ENCODE data around the gene CD5L.

Gene CD5L

DNA sequence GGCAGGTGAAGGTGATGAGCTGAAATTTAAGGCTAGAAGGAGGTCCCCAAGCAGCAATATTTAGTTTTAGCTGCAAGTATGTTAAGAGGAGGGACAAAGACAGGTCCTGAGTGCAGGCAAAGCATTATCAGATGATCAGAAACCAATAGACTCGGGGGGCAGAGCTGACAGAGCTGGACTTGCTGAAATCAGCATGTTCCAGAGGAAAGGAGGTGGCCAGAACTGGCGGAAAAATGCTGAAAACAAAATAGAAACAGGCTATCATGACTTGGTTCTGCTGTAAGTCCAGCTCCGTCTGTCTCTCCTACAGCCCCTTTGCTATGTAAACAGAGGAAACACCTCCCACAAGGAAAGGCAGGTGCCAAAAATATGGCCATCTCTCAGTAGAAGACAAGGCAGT lies at the start of gene CD5L:
Gene CD5L, minus strand, starts transcription at position 101 of the 400 bp plus-strand sequence. CDS start 107 bp downstream, outside the sequence.
- DNase-seq (ENCODE audit: low read depth): no peak

DNA sequence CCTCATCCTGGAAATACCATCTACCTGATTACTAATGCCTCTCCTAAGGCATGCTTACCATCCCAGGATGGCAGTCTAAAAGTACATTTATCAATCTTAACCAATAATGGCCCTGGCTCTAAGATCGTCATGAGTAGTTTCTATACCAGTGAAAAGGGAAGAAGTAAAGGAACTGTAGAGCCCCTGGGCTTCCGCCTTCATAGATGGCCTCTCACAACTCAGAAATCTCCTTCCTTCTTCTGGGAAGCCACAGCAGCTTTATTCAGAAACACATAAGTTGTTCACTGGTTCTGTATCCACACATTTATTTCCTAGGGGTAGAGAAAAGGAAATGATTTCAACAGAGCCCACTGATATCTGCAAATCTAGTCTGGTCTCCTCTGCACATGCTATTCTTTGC lies 41.0 kb upstream of the CD5L start:
- DNase-seq (ENCODE audit: low read depth): no peak

DNA sequence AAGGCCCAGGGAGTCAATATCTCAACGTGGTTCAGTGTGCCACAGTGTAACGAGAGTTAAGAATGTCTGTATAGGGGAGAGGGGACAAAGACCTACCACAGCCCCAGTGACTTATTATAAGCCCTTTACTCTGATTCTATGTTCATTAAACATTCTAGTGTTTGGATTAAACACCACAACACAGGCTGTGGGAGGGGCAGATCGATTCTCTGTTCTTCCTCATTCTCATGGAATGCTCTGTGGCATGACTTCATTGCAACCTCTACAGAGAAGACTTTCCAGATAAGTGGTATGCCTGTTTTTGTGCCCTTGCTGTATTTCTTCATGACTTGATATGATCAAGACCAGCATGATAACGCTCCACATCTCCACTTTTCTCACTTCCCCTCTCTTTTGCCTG lies 39.0 kb upstream of the CD5L start:
- DNase-seq (ENCODE audit: low read depth): no peak

DNA sequence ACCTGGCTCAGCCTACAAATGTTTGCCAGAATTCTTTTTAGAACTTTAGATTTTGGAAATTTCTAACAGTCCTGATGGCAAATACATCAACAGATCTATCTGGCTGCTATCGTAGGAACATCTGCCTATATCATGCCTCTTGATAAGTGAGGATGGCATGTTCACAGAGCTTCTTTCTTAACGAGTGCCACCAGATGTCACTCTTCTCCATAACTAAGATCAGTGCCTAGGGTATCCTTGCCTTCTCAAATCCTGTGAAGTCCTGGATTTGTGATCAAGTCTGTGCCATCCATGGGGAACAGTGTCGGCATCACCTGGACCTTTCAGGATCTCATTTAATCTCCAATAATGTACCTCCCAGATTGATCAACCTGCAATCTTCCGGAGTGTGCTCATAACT lies 36.5 kb upstream of the CD5L start:
- no peak for DNase-seq (ENCODE audit: low read depth)

DNA sequence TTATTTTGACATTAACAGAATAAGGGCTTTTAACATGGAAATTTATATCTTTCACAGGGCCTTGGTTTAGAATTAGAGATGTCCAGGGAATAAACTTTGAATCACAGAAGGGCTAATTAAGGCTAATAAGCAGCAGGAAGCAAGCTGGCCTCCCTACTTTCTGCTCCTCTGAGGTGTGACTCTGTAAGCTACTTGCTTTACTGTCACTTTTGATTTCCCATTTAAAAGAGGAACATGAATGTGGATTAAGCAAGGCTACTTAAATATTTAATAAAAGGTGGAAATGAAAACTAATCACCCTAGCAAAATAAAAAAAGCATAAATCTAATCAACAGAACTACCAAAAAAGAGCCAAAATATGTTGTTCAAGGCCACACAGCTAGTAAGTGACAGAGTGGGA lies 28.9 kb upstream of the CD5L start:
- DNase-seq (ENCODE audit: low read depth): no peak

DNA sequence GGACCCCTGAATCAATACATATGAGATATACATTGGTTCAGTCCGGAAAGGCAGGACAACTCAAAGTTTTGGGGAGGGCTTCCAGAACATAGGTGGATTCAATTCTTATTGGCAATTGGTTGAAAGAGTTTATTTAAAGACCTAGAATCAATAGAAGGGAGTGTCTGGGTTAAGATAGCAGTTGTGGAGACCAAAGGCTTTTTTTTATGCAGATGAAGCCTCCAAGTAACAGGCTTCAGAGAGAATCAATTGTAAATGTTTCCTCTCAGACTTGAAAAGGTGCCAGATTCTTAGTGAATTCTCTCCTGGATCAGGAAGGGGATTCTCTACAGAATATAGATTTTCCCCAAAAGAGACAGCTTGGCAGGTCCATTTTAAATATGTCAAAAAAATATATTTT lies 27.0 kb upstream of the CD5L start:
- DNase-seq (ENCODE audit: low read depth): no peak

DNA sequence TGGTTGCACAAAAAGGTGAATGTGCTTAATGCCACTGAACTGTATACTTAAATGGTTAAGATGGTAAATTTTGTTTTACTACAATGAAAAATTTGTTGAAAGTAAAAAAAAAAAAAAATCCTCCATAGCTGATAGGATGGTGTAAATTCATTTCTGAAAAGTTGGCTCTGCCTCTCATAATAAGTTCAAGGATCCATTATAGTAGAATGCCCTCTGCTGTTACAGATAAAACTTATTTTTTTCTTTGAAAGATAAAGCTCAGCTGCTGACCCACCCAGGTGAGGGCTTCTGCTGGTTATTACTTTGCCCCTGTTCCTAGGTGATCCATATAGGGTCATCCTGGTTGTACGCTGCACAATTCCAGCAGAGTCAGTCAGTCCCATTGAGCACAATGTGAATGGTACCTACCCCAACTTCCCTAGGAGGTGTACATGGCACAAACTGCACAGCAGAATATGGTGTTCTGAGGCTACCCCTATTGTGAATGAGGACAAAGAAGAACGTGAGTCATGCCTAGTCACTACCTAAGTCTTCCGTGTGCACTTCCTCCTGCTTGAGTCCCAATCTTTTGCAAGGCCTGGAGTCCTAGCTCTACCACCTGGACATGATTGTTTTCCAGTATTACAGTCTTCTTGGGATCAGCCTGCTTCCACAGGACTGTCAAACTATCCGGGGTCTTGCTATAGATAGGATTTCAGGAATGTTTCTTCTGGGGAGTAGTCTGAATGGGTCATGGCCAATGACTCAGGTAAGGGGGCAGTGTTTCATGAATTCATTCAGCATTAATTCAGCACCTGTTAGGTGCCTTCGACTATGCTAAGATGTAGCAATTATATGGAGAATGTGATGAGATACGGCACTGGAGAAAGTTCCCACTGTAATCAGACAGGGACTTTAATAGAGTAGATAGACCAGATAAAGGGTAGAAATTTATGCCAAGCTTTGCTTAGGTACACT lies 20.8 kb upstream of the CD5L start:
- DNase-seq (ENCODE audit: low read depth): no peak

DNA sequence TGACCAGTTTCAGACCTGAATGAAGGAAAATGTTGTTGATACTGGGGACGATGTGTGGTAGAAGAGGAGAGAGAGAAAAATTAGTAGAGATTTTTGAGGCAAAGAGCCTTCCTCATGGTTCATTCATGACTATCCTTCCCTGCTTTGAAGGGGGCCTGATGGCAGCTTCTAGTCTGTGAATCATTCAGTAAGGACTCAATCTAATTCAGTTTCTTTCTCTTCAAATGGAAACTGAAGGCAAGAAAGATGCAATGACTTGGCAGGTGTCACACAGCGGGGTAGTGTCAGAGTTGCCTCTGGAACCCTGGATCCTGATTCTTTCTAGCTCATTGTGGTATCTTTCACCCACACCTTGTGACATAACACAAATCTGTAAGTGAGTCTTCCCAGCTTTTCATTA lies 14.9 kb upstream of the CD5L start:
- no peak for DNase-seq (ENCODE audit: low read depth)

DNA sequence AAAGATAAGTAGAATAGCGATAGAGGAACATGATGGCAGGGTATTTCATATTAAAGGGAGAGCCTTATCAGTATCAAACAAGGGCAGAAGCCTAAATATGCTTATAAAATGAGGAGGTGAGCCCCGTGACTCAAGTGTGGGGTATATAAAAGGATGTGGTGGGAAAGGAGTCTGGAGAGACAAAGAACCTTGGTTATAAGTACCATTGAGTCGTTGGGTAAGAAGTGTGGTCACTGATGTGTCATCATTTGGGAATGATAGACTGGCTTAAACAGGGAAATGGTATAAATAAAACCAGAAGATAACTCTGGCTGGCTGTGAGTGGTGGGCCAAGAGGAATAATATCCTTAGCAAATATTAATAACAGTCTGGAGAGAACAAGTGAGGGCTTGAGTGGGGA lies 10.9 kb upstream of the CD5L start:
- no peak for DNase-seq (ENCODE audit: low read depth)

DNA sequence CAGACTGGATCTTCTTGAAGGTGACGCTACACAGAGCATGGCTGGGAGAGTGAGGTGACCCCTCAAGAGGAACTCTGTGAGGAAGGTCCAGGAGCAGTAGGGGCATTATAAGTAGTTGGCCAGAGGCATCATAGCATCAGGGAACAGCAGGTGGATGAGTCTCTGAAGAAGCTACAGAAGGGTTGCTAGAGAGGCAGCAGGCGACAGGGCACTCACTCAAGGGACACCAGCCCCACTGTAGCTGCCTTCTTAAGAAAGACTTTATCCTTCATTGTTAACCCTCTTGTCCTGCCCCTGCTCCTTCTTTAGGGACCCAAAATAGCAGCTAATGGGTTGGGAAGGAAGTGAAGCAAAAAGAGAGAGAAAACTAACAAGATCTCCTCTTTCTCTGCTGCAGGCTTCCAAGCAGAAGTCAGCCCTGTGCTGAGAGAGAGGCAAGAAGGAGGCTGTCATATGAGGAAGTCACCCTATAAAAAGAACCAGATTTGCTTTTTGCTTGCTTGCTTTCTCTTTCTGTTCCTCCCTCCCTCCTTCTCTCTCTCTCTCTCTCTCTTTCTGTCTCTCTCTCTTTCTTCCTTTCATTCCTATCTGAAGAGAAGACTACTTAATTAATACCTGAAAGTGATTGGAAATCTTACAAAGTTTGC lies 7.7 kb upstream of the CD5L start:
- no peak for DNase-seq (ENCODE audit: low read depth)

DNA sequence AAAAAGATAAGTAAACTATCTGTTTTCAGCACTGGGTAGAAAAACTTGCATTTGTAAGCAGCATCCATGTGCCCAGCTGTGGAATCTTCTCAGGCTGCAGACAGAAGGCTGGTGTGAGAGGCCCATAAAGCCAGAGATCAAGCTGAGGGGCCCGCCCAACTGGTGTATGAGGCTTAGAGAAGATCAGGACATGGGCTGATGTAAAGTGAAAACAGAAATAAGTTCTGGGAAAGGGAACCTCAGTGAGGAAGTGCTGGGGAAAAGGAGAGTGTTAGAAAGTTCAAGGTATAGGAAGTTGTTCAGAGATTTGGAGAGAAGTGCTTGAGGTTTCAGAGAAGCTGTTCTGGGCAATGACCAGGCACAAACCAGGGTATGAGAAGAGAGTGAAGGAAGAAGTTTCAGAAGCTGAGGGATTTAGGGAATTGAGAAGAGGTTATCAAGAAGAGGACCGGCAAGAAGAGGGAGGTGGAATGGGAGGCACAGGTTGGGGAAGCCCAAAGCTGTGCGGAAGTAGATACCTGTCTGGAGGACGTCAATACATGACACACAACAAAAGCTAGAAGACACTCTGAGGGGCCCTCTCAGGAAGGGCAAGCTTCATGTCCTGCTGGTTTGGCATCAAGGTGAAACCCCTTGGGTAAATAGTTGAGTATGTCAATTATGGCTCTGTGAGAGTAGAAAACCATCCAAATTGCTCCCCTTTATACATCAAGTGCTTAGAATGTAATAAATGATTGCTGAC lies 2.7 kb upstream of the CD5L start:
- DNase-seq (ENCODE audit: low read depth): no peak

DNA sequence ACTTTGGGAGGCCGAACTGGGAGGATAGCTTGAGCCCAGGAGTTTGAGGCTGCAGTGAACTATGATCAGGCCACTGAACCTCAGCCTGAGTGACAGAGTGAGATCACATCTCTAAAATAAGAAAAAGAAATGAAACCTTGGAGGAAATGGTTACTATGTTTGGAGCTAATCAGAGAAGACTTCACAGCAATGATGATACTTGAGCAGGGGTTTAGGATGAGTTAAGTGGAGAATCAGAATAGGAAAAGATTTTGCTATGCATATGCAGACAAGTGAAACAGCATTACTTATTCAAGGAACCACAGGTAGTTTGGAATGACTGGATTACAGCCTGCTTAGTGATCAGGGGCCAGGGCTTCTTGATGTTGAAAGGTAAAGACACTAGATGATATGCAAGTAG lies 1.3 kb upstream of the CD5L start:
- DNase-seq (ENCODE audit: low read depth): no peak

DNA sequence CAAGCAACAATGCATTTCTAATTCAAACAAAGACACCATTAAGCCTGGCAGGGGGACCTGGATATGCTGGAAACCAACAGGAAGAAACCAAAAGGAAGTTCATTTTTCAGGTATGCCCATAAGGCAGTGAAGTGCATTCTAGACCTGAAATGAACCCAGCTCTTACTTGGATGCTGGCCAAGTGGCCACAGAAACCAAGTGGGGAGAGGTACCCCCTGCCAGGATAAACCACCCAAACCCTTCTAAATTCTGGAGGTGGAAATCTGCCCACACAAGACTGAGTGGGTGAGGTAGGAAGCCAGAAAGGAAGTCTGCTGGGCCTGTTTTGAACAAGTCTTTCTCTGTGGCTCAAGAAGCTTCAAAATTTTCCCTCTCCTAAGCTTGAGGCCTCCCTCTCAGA lies 2.6 kb downstream of the CD5L start:
- DNase-seq (ENCODE audit: low read depth): no peak

DNA sequence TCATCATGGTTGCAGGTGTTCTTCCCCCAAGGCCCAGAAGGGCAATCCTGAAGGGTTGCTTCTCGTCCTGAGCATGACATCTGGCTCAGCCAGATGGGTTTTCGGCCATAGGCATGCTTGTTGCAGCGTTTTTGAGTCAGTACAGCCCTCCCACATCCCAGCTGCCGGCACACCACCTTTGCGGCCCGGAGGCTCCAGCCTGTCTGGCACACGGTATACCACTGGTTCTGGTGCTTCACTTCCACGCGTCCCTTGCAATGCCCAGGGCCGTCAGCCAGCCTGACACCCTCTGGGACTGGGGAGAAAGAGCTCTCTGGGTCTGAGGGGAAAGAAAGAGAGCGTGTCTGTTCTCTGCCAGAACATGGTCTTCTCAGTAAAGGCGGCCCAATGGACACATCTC lies 7.2 kb downstream of the CD5L start:
- DNase-seq (ENCODE audit: low read depth): no peak

DNA sequence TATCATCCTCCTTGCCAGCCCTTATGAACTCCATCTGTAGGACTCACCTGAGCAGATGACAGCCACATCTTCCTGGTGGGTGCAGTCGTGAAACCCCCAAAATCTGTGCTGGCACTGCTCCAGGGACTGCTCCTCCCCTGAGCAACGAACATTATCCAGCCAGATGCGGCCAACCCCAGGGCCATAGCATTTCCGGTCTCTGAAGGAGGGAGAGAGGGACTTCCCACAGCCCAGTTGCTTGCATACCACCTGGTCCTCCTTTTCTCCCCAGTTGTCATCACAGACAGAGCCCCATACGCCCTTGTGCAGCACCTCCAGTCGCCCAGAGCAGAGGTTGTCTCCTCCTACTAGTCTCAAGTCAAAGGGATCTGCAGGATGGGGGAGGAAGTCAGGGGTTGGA lies 8.5 kb downstream of the CD5L start:
- DNase-seq (ENCODE audit: low read depth): no peak

DNA sequence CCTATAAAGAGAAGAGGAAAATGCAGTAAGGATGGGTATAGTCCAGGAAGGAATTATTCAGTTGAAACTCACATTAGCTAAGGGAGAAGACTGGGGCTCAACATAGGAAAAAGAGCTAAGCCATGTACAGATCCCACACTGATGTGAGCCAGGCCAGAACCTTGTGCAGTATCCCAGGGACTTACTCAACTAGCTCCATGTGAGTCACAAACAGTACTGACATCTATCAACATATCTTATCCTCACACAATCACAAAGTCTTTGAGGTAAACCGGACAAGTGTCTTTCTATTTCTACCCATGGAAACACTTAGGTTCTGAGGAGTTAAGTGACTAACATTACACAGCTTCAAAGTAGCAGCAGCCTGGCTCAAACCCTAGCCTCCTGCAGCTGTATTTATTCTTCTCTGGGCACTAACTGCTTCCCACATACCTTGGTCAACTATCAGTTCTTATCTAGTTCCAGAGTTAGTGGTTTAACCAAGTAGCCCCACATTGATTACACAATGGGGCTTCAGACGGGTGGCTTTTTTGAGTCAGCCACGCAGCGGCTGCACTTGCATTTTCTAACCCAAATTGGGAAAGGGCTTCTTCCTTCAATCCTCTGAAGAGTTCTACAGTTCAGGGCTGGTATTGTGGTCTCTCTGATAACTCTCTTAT lies 9.5 kb downstream of the CD5L start:
- DNase-seq (ENCODE audit: low read depth): no peak

DNA sequence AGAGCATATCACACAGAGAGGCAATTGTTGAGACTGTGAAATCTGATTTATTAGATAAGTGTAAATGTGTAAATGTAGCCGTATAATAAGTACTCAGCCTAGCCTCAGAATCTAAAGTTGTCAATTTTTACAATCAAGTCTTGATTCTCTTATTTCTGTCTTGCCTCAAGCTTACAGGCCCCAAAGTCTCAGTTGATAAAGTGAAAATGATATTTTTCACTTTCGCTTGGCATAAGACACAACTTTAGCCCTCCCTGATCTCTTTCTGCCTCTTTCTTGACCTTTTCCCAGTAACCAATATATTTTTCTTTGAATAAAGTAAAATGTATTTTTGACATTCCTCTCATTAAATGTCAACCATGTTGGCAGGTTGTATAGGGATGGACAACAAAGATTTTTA lies 10.7 kb downstream of the CD5L start:
- DNase-seq (ENCODE audit: low read depth): no peak

DNA sequence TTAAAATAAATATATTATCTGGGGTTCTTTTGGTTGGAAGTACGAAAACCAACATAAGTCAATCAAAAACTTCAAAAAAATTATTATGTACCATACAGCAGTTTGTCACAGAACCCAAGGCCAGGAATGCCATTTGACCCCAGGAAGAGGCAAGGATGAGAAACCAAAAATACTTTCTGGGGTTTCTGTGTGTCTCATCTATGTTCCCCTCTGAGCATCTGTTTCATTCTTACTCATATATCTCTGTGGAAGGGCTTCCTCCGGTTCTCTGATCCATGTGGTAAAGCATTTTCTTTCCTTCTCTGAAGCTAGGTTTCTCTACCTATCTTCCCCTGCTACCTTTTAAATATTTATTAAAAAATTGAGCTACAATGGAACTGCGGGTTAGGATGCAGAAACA lies 11.9 kb downstream of the CD5L start:
- no peak for DNase-seq (ENCODE audit: low read depth)

DNA sequence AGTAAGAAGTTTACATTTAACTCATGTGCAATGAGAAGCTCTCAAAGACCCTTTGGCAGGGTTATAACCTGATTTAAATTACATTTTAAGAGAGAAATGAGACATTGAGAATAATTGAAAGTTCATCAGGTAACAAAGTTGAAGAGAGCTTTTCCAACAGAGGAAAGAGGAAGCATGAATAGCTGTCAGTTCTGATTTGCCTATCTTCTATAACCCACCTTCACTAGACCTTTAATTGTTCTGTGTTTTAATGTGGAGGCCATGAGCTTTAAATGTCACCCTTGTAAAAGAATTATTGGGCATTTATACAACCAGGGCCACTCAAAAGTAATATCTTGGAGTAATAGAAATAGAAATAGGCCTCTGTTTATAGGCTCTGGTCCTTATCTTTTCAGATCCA lies 12.4 kb downstream of the CD5L start:
- DNase-seq (ENCODE audit: low read depth): no peak

DNA sequence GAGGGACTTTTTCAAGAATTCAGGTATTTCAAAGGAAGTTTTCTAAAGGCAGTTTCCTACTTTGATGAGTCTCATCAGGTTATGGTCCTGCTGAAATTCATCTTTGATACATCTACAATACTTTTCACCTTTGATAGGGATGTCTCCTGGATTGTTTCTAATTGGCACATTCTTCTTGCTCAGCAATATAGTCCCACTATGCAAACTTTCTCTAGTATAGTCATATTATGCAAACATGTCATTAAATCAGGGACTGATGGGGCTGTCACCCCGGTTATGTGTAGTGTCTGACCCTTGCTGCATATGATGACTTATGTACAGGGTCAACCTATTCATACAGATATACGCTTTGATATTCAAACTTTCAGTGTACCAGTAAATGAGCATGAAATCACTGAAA lies 21.3 kb downstream of the CD5L start:
- no peak for DNase-seq (ENCODE audit: low read depth)

DNA sequence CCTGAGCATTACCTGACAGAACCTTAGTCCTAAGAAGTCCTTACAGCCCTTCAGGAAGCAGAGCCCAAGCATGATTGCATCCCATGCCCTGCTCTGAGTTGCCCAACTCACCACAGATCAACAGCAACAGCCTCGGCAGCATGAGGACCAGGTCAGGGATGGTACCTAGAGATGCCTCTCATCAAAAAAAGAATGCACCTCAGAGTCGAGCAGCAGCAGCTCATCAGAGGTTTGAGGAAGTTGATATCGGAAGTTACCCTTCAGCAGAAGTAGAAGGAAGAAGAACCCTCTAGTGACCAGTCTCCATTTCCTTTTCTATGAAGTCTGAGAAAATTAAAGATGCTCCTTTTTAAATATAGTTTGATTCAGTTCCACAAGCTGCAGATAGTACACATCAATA lies 21.7 kb downstream of the CD5L start, which contains the start of gene FCRL1:
Gene FCRL1, minus strand, starts transcription at position 225 of the 400 bp plus-strand sequence. Its CDS starts 83 bp downstream, at position 142.
- no peak for DNase-seq (ENCODE audit: low read depth)

DNA sequence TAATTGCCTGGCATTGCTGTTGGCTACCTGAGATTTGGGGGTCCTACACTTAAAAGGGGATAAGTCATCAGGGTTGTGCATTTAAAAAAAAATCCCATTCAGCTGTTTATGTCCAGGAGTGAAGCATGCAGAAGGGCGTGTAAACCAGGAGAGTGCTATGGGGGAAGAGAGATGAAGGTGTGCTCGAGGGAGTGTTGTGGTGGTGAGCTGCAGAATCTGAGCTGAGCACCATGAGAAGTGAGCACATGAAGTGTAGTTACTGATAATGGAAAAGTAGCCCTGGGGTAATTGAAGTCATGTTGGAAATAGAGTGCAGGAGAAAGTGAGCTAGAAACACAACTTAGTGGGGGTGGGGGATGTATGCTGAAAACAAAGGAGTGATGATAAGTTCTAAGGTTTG lies 22.4 kb downstream of the CD5L start:
- no peak for DNase-seq (ENCODE audit: low read depth)

Measured in CMK (cell line).